GM12875 (cell line): ENCODE results near the gene HOMER1.

ENCODE experiments used
- H3K4me3 ChIP-seq: one replicate; pipeline ENCODE4 v1.5.1; 2011; ENCODE audit warnings: low read depth, low read length, control low read depth
- TF ChIP-seq, protein P1 (sequence below): IDR thresholded peaks from 2 replicates; pipeline ENCODE4 v1.5.1; 2011; ENCODE audit warnings: low read depth, mild to moderate bottlenecking, control low read depth, inconsistent platforms, low read length, moderate library complexity, borderline replicate concordance; ENCODE audit not compliant: insufficient read depth

HOMER1 gene

DNA sequence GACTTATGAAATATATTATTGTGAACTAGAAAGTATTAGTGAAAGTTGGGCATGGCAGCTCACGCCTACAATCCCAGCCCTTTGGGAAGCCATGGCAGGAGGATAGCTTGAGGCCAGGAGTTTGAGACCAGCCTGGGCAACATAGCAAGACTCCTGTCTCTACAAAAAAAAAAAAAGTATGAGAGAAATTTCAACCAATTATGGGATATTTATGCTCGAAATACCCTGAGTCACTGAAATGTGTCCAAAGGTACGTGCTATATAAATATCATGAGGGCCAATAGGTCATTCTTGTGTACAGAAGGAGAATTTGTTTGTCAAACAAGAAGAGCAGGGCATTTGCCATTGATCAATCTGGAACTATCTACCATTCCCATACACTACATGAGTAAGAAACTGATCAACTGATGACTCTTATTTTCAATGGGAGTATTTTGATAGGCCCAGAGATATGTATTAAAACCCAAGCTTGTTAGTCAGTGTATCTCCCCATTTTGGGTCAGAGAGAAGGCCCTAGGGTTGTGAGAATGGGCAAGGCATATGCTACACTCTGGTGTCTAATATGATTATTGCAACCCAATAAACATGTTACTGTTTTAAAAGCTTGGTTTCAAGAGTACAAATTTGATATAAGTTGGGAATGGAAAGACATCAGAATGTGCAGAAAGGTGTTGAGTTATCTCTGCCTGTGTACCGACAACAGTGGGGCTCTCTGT is 21.7 kb upstream of the HOMER1 start:
- H3K4me3 ChIP-seq: no peak overlapping the region
- TF ChIP-seq, protein P1, sequence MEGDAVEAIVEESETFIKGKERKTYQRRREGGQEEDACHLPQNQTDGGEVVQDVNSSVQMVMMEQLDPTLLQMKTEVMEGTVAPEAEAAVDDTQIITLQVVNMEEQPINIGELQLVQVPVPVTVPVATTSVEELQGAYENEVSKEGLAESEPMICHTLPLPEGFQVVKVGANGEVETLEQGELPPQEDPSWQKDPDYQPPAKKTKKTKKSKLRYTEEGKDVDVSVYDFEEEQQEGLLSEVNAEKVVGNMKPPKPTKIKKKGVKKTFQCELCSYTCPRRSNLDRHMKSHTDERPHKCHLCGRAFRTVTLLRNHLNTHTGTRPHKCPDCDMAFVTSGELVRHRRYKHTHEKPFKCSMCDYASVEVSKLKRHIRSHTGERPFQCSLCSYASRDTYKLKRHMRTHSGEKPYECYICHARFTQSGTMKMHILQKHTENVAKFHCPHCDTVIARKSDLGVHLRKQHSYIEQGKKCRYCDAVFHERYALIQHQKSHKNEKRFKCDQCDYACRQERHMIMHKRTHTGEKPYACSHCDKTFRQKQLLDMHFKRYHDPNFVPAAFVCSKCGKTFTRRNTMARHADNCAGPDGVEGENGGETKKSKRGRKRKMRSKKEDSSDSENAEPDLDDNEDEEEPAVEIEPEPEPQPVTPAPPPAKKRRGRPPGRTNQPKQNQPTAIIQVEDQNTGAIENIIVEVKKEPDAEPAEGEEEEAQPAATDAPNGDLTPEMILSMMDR: no peak

DNA sequence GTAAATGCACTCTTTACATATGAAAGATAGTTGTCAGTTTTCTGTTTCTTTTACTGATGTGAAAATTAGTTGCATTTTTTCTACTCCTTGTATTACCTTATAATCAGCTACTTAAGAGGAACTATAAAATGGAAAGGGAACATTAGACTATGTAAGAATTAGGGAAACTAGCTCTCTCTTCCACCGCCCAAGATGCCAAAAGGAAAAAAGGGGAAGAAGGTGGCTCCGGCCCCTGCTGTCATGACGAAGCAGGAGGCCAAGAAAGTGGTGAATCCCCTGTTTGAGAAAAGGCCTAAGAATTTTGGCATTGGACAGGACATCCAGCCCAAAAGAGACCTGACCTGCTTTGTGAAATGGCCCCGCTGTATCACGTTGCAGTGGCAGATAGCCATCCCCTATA is 15.2 kb upstream of the HOMER1 start:
- TF ChIP-seq, protein P1: no peak
- H3K4me3 ChIP-seq: no peak overlapping the region

DNA sequence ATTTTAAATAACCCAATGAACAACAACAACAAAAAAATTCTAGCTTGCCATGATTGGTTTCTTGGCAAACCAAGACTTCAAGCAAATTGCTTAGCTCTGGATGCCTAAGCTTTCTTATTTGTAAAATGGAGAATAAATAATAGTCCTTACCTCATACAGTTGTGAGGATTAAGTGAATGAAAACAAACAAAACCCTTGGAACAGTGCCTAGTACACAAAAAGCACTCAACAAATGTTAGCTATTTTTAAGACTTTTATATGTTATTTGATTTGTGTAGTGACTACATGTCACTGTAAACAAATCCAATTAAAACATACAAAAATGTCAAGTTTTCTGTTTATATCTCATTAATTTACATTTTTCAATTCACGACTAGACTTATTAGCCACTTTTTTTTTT is 13.5 kb upstream of the HOMER1 start:
- no peak overlapping the region for H3K4me3 ChIP-seq
- TF ChIP-seq, protein P1: no peak

DNA sequence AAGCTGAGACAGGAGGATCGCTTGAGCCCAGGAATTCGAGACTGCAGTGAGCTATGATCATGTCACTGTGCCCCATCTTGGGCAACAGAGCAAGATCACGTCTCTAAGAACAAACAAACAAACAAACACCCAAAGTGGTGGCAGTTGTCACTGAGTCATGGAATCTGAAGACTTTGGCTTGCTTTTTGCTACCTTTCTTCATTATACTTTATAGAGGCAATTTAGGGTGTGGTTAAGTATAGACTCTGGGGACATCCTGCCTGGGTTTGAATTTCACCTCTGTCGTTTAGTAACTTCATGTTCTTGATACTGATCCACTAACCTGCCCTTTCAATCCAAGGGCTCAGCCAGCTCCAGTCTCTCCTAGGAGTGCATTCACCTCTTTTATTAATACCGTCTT is 13.0 kb upstream of the HOMER1 start:
- TF ChIP-seq, protein P1: no peak
- H3K4me3 ChIP-seq: no peak overlapping the region

DNA sequence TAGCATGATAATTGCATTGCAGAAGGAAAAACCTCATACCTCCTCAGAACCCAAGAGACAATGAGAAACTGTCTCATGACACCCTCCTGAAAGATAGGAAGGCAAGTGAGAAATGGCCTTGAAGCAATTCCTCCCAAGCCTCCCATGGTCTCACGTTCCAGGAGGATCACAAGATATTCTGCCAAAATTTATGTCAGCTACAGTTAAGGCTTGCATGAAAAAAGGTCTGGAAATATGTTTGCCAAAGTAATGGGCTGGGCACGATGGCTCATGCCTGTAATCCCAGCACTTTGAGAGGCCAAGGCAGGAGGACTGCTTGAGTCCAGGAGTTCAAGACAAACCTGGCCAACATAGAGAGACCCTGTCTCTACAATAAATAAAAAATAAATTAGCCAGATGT is 12.6 kb upstream of the HOMER1 start:
- TF ChIP-seq, protein P1: no peak
- H3K4me3 ChIP-seq: no peak overlapping the region

DNA sequence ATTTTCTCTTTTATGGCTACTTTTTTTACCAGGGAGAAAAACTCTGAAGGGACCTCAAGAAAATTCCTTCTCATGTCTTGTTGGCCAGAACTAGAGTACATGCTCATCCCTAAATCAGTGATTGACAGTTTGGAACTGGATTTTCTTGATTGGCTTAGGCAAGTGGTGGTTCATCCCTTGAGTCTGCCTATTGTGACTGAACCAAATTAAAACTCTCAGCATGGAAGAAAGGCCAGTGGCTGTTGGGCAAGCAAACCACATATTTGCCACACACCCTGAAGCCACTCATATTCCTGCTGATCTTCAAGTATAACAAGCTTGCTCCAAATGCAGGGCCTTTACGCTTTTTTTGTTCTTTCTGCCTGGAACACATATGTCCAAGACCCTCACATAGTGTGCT is 7.2 kb upstream of the HOMER1 start:
- no peak overlapping the region for H3K4me3 ChIP-seq
- TF ChIP-seq, protein P1: no peak

DNA sequence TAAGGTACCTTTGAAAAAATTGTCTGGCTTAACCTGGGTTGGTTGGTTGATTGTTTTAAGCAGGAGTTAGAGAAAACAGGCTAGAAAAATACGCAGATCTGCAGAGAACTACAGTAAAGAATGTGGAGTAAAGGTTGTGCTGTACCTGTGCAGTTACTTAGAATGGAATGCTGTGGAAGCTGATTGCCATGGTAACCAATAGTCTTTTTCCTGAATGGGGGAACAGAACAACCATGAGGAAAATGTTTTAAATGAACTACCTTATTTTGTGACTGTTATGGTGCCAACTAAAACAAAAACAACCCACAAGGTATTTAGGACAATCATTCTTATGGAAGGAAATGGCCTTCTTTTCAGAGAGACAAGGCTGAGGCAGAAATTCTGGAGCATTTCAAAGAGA is 4.8 kb upstream of the HOMER1 start:
- TF ChIP-seq, protein P1: no peak
- no peak overlapping the region for H3K4me3 ChIP-seq
